Measurements from ENCODE around the gene CDCA5. TPM values are rescaled to one million over a fixed set of nuclear protein-coding genes. Genes with fewer than 3 reads are reported as not detected.

The CDCA5 gene
- total RNA-seq, 1 donor from 2014 or later, result 2.0 TPM

- DNase-seq (ENCODE audit: low read depth in 2 of 2), result no peak
Observed at GRCh38 chr11:65071907-65072630, 11.8 kb downstream of the CDCA5 start.

- DNase-seq (ENCODE audit: low read depth in 2 of 2), result peak in 1 of 2 donors; percentile 33
Observed at GRCh38 chr11:65069217-65069616, 14.6 kb downstream of the CDCA5 start.

GRCh38 chr11:65067446-65067845 lies 16.4 kb downstream of the CDCA5 start:
- DNase-seq (ENCODE audit: low read depth in 2 of 2), result no peak

DNA sequence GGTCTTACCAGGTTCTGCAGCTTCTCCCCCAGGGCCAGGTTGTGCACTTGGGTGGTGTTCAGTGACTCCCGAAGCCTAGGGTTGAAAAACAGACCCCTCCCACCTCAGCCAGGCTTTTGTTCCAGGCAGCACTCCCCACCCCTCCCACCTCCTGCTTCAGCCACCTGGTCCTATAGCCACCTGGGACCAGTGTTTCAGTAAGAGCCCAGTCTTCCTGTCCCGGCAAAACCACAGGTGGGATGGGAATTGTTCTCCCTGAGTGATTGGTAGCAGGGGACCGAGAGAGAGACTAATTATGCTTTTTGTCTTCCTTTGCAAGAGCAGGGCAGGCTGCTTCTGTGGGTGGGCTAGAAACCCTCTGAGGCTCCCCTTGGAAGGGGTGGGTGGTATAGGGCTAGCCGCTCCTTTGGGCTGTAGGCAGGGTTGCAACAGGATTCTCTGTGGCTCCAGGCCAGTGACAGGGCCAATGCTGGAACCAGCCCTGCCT lies 17.0 kb downstream of the CDCA5 start:
- no peak for DNase-seq (ENCODE audit: low read depth in 2 of 2)

- no peak for DNase-seq (ENCODE audit: low read depth in 2 of 2)
Observed at GRCh38 chr11:65066315-65066714, 17.5 kb downstream of the CDCA5 start.

DNA sequence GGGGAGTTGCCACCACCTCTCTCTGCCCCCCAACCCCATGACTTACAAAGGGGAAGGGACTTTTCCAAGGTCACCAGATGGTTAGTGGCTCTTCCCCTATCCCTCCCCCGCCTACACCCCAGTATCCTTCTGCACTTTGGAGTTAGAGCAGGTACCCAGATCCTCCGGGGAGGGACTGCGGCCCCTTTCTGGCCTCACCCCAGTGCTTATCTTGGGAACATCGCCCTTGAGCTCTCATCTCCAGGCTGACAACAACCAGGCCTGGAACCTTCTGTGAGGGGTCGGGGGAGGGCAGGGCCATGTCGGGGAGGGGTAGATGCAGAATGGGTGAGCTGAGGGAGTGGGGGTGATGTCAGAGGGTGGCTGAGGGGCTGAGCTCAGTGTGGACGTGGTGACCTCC lies 18.0 kb downstream of the CDCA5 start:
- DNase-seq (ENCODE audit: low read depth in 2 of 2), result no peak

- DNase-seq (ENCODE audit: low read depth in 2 of 2), result no peak
Observed at GRCh38 chr11:65064847-65065240, 19.0 kb downstream of the CDCA5 start.

GRCh38 chr11:65063532-65063931 lies 20.3 kb downstream of the CDCA5 start:
- DNase-seq (ENCODE audit: low read depth in 2 of 2), result no peak

- DNase-seq (ENCODE audit: low read depth in 2 of 2), result peak; percentile 44 to 52
Observed at GRCh38 chr11:65060913-65061408, 22.9 kb downstream of the CDCA5 start.

GRCh38 chr11:65059959-65060824 lies 23.6 kb downstream of the CDCA5 start:
- no peak for DNase-seq (ENCODE audit: low read depth in 2 of 2)

- no peak for DNase-seq (ENCODE audit: low read depth in 2 of 2)
Observed at GRCh38 chr11:65059523-65059922, 24.3 kb downstream of the CDCA5 start.

GRCh38 chr11:65058419-65059054 lies 25.3 kb downstream of the CDCA5 start, which contains the start of gene NAALADL1:
NAALADL1 (minus strand) TSS chr11:65058553; CDS start chr11:65058521, 32 bp downstream.
- DNase-seq (ENCODE audit: low read depth in 2 of 2), result no peak

GRCh38 chr11:65058012-65058411 lies 25.8 kb downstream of the CDCA5 start:
- DNase-seq (ENCODE audit: low read depth in 2 of 2), result no peak

DNA sequence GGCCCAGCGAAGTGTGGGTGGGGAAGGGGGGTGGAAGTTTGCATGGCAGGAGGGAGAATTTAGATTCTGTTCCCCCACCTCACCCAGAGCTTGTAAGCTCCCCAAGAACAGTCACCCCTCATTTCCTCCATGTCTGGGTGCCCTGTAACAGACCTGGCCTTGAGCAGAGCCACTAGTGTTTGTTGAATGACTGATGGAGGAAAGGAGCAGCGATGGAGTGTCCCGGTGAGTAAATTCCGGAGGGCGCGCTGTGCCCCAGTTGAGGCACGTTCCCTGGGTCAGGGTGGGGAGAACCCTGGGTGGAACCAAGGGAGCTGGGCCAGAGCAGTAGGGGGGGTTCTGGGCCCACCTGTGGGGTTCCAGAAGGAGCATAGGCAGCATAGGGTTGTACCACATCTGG lies 26.3 kb downstream of the CDCA5 start:
- no peak for DNase-seq (ENCODE audit: low read depth in 2 of 2)

GRCh38 chr11:65056999-65057398 lies 26.8 kb downstream of the CDCA5 start:
- DNase-seq (ENCODE audit: low read depth in 2 of 2), result no peak

- DNase-seq (ENCODE audit: low read depth in 2 of 2), result no peak
Observed at GRCh38 chr11:65055538-65055937, 28.3 kb downstream of the CDCA5 start.

DNA sequence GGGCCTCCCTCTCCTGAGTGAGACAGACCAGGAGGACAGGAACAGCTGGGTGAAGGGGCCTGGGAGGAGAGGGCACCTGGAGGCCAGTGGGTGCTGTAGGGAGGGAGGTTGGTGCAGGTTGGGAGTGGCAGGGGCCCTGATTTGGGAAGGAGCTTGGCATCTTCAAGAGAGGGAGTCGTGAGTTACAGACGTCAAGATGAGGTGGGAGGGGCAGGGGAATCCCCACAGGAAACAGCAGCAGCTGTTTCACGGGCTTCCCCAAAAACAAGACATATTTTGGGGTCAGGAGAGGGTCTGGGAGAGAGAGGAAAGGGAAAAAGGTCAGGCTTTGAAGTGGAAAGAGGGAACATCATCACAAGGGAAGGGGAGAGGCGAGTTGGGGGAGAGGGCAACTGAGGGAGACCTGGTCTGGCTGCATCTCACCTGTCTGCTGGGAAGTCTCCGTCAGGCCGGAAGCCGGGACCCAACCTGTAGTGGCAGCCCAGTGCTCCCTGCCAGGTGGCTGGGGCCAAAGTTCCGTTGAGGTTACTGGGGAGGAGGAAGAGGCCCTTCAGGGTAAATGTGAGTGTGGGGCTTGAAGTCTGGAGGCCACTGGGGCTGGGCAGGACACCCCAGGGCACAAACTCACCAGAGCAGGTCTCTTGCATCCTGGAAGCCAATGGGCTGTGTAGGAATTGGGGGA lies 29.9 kb downstream of the CDCA5 start:
- DNase-seq (ENCODE audit: low read depth in 2 of 2), result no peak

- no peak for DNase-seq (ENCODE audit: low read depth in 2 of 2)
Observed at GRCh38 chr11:65051398-65051858, 32.4 kb downstream of the CDCA5 start.

GRCh38 chr11:65047581-65048422 lies 36.0 kb downstream of the CDCA5 start:
- DNase-seq (ENCODE audit: low read depth in 2 of 2), result peak in 1 of 2 donors; percentile 6

DNA sequence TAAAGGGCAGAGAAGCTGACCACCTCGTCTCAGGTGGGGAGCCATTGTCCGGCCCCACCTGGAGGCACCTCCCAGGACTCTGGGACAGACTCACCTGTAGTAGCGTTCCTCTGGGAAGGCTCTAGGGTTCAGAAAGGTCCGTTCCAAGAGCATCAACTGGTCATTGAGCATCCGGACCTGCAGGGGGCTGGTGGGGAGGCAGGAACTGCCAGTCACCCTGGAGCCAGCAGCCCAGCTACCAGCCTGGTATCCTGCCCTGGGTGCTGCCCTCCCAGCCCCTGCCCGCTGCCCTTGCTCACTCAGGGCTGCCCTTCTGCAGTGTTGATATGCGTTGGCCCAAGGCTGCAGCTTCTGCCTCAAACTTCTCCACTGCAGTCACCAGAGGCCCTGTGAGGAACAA lies 38.1 kb downstream of the CDCA5 start:
- no peak for DNase-seq (ENCODE audit: low read depth in 2 of 2)

All from lung microvascular endothelial cell (primary cell).